ENCODE results near the gene ADCY1. TPM values are rescaled to one million over a fixed set of nuclear protein-coding genes. Genes with fewer than 3 reads are reported as not detected.
A peak's percentile ranks its signal among the peaks of the same experiment; 100 is the strongest.

Gene ADCY1
- total RNA-seq, 1 donor from 2014 or later = 19.0 TPM

DNA sequence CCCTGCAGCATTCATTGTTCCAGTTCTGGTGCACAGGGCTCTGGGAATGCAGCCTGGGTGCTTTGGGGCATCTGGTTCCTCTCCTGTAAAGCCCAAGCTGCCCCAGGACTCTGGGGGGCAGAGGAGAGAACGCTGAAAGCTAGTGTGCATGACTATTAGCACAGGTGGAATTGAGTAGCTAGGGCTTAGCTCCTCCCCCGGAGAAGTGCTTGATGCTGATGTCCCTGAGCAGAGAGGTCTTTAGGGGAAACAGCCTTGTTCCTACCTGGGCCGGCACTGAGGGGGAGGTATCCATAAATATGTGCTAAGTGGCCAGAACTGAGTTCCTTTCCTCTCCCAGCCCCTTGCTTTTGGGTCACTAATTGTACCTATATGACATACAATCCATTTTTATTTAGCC is 3.9 kb downstream of the ADCY1 start:
- TF ChIP-seq, protein P1, sequence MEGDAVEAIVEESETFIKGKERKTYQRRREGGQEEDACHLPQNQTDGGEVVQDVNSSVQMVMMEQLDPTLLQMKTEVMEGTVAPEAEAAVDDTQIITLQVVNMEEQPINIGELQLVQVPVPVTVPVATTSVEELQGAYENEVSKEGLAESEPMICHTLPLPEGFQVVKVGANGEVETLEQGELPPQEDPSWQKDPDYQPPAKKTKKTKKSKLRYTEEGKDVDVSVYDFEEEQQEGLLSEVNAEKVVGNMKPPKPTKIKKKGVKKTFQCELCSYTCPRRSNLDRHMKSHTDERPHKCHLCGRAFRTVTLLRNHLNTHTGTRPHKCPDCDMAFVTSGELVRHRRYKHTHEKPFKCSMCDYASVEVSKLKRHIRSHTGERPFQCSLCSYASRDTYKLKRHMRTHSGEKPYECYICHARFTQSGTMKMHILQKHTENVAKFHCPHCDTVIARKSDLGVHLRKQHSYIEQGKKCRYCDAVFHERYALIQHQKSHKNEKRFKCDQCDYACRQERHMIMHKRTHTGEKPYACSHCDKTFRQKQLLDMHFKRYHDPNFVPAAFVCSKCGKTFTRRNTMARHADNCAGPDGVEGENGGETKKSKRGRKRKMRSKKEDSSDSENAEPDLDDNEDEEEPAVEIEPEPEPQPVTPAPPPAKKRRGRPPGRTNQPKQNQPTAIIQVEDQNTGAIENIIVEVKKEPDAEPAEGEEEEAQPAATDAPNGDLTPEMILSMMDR (conservative IDR thresholded peaks at IDR 0.05) = no peak
- H3K27me3 Mint-ChIP-seq = peaks cover 41% of the 10 kb centered on the region
- H3K4me1 Mint-ChIP-seq (ENCODE audit: unreplicated experiment) = peaks cover 5% of the 10 kb centered on the region
- no peaks in the 10 kb centered on the region for H3K9me3 Mint-ChIP-seq
- H3K36me3 Mint-ChIP-seq = no peaks in the 10 kb centered on the region
- H3K4me3 Mint-ChIP-seq = no peak overlapping the region
- no peak for DNase-seq (ENCODE audit: extremely low spot score, unreplicated experiment)
- H3K27ac Mint-ChIP-seq = no peak overlapping the region

DNA sequence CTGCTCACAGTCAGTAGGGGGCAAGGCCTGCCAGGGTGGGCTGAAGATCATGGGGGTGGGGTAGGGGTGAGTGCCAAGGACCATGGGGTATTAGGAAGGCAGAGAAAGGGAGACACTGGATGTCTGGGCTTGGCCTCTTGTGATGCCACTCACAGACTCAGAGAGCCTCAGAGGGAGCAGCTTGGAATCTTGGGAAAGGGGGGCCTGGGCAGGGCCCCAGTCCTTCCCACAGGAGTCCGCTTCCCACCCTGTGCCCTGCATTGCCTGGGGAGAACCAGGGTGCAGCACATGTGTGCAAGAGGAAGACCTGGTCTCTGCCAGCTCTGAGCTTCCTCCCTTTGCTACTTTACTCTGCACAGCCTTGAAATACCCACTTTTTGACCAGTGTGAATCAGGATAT is 4.3 kb downstream of the ADCY1 start:
- Mint-ChIP-seq H3K9me3 (no peaks in the 10 kb centered on the region), H3K4me1 (ENCODE audit: unreplicated experiment) (peaks cover 5% of the 10 kb centered on the region), H3K27me3 (peaks cover 36% of the 10 kb centered on the region), H3K4me3 (no peak overlapping the region), H3K36me3 (no peaks in the 10 kb centered on the region), H3K27ac (no peak overlapping the region)
- DNase-seq (ENCODE audit: extremely low spot score, unreplicated experiment) = no peak
- TF ChIP-seq, protein P1 (conservative IDR thresholded peaks at IDR 0.05) = no peak

DNA sequence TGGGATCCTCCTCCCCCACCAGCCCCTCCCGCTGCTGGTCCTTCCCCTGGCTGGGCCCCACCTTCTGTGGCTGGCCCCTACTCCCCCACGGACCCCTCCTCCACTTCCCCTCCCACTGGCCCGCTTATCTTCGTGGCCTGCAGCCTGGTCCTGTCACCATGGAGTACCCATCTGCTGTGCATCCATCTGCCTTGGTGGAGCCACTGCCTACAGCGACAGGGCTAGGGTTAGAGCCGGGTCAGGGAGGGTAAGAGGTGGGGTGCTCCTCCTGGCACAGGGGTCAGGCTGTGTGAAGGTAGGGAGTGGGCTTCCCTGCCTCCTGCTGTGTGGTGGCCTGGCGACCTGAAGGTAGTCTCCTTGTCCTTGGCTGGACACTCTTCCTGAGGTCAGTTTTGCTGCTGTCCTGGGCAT is 5.2 kb downstream of the ADCY1 start:
- Mint-ChIP-seq H3K36me3 (no peaks in the 10 kb centered on the region), H3K27me3 (peaks cover 31% of the 10 kb centered on the region), H3K4me3 (no peak overlapping the region), H3K27ac (no peak overlapping the region), H3K4me1 (ENCODE audit: unreplicated experiment) (peaks cover 5% of the 10 kb centered on the region), H3K9me3 (no peaks in the 10 kb centered on the region)
- DNase-seq (ENCODE audit: extremely low spot score, unreplicated experiment) = no peak
- TF ChIP-seq, protein P1 (conservative IDR thresholded peaks at IDR 0.05) = no peak

DNA sequence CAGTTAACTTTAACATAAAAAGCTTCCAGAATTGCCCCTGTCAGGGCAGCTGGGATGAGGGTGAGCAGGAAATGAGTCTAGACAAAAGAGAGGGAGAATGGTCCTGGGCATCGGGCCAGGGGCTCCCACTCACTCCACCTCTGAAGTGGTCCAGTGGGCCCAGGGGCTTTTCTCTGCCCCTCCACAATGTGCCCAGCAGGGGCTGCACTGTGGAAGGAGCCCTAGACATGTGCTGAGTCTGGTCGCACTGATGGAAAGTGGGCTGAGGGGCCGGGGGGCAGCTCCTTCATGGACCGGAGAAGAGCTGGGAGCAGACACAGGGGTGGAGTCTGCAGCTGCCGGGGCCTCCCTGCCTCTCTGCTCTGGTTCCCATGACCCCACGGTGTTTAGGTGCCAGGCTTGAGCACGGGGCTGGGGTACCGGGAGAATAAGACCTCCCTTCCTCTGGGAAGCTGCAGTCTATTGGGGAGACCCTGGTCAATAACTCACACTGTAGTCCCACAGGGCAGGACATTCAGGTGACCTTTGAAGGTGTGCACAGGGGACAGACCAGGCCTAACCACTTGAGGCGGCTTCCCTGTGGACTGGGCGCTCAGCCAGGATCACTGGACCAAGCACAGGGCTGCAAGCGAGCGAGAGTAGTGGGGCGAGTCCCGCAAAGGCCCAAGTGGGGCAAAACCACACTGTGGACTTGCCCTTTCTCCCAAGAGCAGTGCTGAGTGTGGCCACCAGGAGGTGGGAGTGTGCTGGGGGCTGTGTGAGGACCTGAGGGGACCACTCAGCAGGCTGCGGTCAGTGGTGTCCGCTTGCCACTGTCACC is 6.1 kb downstream of the ADCY1 start:
- Mint-ChIP-seq H3K36me3 (no peaks in the 10 kb centered on the region), H3K4me1 (ENCODE audit: unreplicated experiment) (peaks cover 5% of the 10 kb centered on the region), H3K27ac (no peak overlapping the region), H3K4me3 (no peak overlapping the region), H3K9me3 (no peaks in the 10 kb centered on the region), H3K27me3 (peaks cover 27% of the 10 kb centered on the region)
- peak; percentile 62 for DNase-seq (ENCODE audit: extremely low spot score, unreplicated experiment)
- TF ChIP-seq, protein P1 (conservative IDR thresholded peaks at IDR 0.05) = peak; percentile 59

DNA sequence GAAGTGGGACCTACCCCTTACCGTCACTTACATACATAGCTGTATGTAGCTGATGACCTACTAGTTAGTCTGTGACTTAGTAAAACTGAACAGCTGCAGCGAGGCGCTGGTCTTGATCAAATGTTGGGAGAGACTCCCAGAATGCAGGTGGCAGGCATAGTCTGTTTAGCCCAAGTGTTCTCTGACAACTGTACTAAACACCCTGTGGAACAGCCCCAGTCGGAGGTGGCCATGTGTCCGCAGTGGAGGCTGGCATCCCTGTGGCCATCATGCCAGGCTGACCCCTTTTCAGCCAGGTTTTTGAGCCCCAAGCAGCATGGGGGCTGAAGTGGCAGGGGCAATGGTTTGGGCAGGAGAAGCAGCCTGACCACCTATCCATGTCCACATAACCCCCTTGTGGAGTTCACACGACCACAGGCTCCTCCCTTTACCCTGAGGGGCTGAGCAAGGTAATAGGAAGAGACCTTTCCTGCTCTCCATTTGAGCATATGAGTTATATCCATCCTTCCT is 7.2 kb downstream of the ADCY1 start:
- no peak overlapping the region for H3K4me3 Mint-ChIP-seq
- TF ChIP-seq, protein P1 (conservative IDR thresholded peaks at IDR 0.05) = no peak
- H3K27ac Mint-ChIP-seq = no peak overlapping the region
- H3K4me1 Mint-ChIP-seq (ENCODE audit: unreplicated experiment) = peaks cover 5% of the 10 kb centered on the region
- H3K36me3 Mint-ChIP-seq = no peaks in the 10 kb centered on the region
- H3K9me3 Mint-ChIP-seq = no peaks in the 10 kb centered on the region
- peak; percentile 57 for DNase-seq (ENCODE audit: extremely low spot score, unreplicated experiment)
- peaks cover 16% of the 10 kb centered on the region for H3K27me3 Mint-ChIP-seq
